ENCODE results near the gene ZNF800.
A peak's percentile ranks its signal among the peaks of the same experiment; 100 is the strongest.

ZNF800 gene

GRCh38 chr7:127365957-127366315 lies 26.6 kb downstream of the ZNF800 start:
- ATAC-seq: no peak

DNA sequence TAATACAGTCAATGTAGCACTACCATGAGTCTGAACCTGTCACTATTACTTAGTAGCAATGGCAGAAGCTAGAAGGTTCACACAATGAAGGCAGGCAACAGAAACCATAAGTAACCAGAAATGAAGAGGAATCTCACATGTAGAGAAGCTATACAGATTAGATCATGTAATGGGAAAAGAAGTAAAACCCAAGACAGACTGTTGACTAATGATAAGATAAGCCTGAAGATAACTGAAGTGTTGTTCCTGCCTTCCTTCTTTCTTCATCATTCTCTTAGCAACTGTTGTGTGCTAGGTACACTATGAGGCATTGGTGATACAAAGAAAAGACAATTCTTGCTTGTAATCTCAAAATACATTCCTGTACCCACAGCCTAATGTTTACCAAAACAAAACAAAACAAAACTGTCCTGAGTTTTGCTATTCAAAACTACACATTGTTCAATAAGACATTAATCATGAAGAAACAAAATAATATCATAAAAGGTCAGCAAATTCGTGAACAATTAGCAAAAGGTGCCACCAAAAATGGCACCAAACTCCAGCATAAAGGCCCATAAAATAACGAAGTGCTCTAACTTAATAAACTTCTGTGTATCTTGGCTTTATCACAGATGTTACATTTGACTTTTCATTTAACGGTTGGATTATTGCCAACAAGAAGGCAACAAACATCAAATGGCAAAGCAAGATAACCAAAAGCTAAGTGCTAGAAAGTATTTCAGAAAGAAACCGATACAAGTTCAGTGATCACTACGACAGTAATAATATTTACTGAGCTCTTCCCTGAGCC lies 27.1 kb downstream of the ZNF800 start:
- no peak for TF ChIP-seq BACH2 (CRISPR knock-in tag; IDR thresholded peaks at IDR 0.05; ENCODE audit: borderline replicate concordance)
- TF ChIP-seq ESRRG (CRISPR knock-in tag; IDR thresholded peaks at IDR 0.05): no peak
- TF ChIP-seq, protein P1, sequence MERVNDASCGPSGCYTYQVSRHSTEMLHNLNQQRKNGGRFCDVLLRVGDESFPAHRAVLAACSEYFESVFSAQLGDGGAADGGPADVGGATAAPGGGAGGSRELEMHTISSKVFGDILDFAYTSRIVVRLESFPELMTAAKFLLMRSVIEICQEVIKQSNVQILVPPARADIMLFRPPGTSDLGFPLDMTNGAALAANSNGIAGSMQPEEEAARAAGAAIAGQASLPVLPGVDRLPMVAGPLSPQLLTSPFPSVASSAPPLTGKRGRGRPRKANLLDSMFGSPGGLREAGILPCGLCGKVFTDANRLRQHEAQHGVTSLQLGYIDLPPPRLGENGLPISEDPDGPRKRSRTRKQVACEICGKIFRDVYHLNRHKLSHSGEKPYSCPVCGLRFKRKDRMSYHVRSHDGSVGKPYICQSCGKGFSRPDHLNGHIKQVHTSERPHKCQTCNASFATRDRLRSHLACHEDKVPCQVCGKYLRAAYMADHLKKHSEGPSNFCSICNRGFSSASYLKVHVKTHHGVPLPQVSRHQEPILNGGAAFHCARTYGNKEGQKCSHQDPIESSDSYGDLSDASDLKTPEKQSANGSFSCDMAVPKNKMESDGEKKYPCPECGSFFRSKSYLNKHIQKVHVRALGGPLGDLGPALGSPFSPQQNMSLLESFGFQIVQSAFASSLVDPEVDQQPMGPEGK (CRISPR knock-in tag; IDR thresholded peaks at IDR 0.05; ENCODE audit: borderline replicate concordance): no peak
- TF ChIP-seq PPARA (CRISPR knock-in tag; IDR thresholded peaks at IDR 0.05; ENCODE audit: borderline replicate concordance): 0 out of 2 replicates have a peak, but pooled peaks have one; percentile 10
- ATAC-seq: no peak

More at GRCh38 chr7:127365957-127366315, 26.6 kb downstream of the ZNF800 start:
- no peak for TF ChIP-seq ZFP30 (CRISPR knock-in tag; IDR thresholded peaks at IDR 0.05)
- TF ChIP-seq ZNF70 (CRISPR knock-in tag; IDR thresholded peaks at IDR 0.05): no peak
- TF ChIP-seq GLIS3 (CRISPR knock-in tag; IDR thresholded peaks at IDR 0.05): no peak
- no peak for TF ChIP-seq CREB5 (CRISPR knock-in tag; IDR thresholded peaks at IDR 0.05; ENCODE audit: low read depth)

DNA sequence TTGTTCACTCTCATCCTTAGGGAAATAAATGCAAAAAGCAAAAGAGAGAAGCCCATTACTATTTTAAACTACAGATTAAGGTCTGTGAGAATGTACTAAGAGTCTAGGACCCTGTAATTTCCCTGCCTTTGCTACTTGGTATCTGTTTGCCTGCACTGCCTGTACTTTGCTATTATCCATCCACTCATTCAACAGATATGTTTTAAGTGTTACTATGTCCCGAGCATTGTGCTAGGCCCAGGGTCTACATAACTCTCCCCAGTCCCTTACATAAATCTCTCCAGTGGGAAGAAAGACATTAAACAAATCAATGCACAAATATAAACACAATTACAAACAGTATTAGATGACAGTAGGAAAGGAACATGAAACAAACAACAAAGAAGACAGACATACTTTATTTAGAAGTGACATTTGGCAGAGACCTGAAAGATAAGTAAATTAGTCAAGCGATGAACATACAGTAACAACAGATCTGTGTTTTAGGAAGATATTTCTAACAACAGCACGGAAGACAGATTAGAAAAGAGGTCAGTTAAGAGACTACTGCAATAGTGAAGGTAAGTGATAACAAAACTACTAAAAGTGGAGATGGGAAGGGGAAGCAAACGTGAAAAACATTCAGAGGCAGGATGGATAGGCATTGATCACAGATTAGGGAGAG lies 30.0 kb downstream of the ZNF800 start:
- no peak for TF ChIP-seq SNAI2 (CRISPR knock-in tag; IDR thresholded peaks at IDR 0.05)
- no peak for TF ChIP-seq ZFP30 (CRISPR knock-in tag; IDR thresholded peaks at IDR 0.05)
- TF ChIP-seq CREB5 (CRISPR knock-in tag; IDR thresholded peaks at IDR 0.05; ENCODE audit: low read depth): no peak
- TF ChIP-seq POU6F1 (CRISPR knock-in tag; IDR thresholded peaks at IDR 0.05; ENCODE audit: borderline replicate concordance, low read depth): no peak
- no peak for TF ChIP-seq RARB (CRISPR knock-in tag; IDR thresholded peaks at IDR 0.05)
- TF ChIP-seq, protein P1 (CRISPR knock-in tag; IDR thresholded peaks at IDR 0.05; ENCODE audit: borderline replicate concordance): no peak
- TF ChIP-seq, protein P2, sequence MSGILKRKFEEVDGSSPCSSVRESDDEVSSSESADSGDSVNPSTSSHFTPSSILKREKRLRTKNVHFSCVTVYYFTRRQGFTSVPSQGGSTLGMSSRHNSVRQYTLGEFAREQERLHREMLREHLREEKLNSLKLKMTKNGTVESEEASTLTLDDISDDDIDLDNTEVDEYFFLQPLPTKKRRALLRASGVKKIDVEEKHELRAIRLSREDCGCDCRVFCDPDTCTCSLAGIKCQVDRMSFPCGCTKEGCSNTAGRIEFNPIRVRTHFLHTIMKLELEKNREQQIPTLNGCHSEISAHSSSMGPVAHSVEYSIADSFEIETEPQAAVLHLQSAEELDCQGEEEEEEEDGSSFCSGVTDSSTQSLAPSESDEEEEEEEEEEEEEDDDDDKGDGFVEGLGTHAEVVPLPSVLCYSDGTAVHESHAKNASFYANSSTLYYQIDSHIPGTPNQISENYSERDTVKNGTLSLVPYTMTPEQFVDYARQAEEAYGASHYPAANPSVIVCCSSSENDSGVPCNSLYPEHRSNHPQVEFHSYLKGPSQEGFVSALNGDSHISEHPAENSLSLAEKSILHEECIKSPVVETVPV (CRISPR knock-in tag; IDR thresholded peaks at IDR 0.05): no peak
- TF ChIP-seq ZNF565 (CRISPR knock-in tag; conservative IDR thresholded peaks at IDR 0.05; ENCODE audit: low read depth): no peak
- TF ChIP-seq ZNF70 (CRISPR knock-in tag; IDR thresholded peaks at IDR 0.05): no peak
- TF ChIP-seq TOX (CRISPR knock-in tag; IDR thresholded peaks at IDR 0.05; ENCODE audit: borderline replicate concordance): no peak
- TF ChIP-seq ARNTL (CRISPR knock-in tag; IDR thresholded peaks at IDR 0.05; ENCODE audit: borderline replicate concordance, low read depth): no peak
- no peak for TF ChIP-seq BACH2 (CRISPR knock-in tag; IDR thresholded peaks at IDR 0.05; ENCODE audit: borderline replicate concordance)
- TF ChIP-seq, protein P3, sequence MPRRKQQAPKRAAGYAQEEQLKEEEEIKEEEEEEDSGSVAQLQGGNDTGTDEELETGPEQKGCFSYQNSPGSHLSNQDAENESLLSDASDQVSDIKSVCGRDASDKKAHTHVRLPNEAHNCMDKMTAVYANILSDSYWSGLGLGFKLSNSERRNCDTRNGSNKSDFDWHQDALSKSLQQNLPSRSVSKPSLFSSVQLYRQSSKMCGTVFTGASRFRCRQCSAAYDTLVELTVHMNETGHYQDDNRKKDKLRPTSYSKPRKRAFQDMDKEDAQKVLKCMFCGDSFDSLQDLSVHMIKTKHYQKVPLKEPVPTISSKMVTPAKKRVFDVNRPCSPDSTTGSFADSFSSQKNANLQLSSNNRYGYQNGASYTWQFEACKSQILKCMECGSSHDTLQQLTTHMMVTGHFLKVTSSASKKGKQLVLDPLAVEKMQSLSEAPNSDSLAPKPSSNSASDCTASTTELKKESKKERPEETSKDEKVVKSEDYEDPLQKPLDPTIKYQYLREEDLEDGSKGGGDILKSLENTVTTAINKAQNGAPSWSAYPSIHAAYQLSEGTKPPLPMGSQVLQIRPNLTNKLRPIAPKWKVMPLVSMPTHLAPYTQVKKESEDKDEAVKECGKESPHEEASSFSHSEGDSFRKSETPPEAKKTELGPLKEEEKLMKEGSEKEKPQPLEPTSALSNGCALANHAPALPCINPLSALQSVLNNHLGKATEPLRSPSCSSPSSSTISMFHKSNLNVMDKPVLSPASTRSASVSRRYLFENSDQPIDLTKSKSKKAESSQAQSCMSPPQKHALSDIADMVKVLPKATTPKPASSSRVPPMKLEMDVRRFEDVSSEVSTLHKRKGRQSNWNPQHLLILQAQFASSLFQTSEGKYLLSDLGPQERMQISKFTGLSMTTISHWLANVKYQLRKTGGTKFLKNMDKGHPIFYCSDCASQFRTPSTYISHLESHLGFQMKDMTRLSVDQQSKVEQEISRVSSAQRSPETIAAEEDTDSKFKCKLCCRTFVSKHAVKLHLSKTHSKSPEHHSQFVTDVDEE (CRISPR knock-in tag; IDR thresholded peaks at IDR 0.05): no peak
- ATAC-seq: no peak
